Measurements from ENCODE around the gene HPSE2. TPM values are rescaled to one million over a fixed set of nuclear protein-coding genes. Genes with fewer than 3 reads are reported as not detected.

The HPSE2 gene
- total and polyA plus RNA-seq, 2 of the 8 experiments (the other 6 are each of a cell fraction or from before 2014, with no cell fraction given) = 0.41 to 0.58 TPM

GRCh38 chr10:98563811-98564210 is 671.8 kb downstream of the HPSE2 start:
- H2BK12ac ChIP-seq (ENCODE audit: low read depth, low read length) = no peak overlapping the region
- no peak overlapping the region for H3K4me2 ChIP-seq (ENCODE audit: insufficient read depth in 1 of 2, low read depth in 2 of 2, low read length in 2 of 2)
- H4K5ac ChIP-seq (ENCODE audit: insufficient read length, low read depth, low read length) = no peak overlapping the region
- H3K79me2 ChIP-seq (ENCODE audit: control insufficient read depth in 1 of 2, insufficient read depth in 2 of 2, low read length in 2 of 2) = no peaks in the 10 kb centered on the region
- DNase-seq (ENCODE audit: low read depth in 1 of 2, low spot score in 2 of 2) (no peak), FAIRE-seq (no peak)
- no peak overlapping the region for H3K23ac ChIP-seq (ENCODE audit: insufficient read length)
- no peaks in the 10 kb centered on the region for H3K9me3 ChIP-seq (ENCODE audit: insufficient read depth in 2 of 2, low read depth in 1 of 2, low read length in 1 of 2)
- no peak overlapping the region for H2BK20ac ChIP-seq (ENCODE audit: low read length)
- H2BK15ac ChIP-seq (ENCODE audit: low read length) = no peak overlapping the region
- H2AFZ ChIP-seq (ENCODE audit: low read length) = no peak overlapping the region
- ChIA-PET POLR2A (ENCODE audit: partially characterized antibody) (no interaction called here), CTCF (ENCODE audit: partially characterized antibody) (interaction anchor here (0.7 kb wide), 1 partner anchor 346 kb away, joined by 3 read pairs; no protein-coding TSS in a partner anchor)
- no peak overlapping the region for H4K91ac ChIP-seq (replicated peaks; ENCODE audit: insufficient read length, low read length)
- H3K23me2 ChIP-seq (ENCODE audit: low read depth, low read length) = no peaks in the 10 kb centered on the region
- H2BK120ac ChIP-seq (replicated peaks; ENCODE audit: low read depth, low read length) = no peak overlapping the region
- no peak overlapping the region for H3K27ac ChIP-seq (ENCODE audit: low read depth, low read length)
- H3K36me3 ChIP-seq (ENCODE audit: control insufficient read depth in 2 of 4, insufficient read depth in 4 of 4, low read length in 3 of 4) = no peaks in the 10 kb centered on the region
- WGBS, 2 experiments (ENCODE audit: extremely low coverage in 1 of 2, insufficient coverage in 1 of 2, insufficient read length in 1 of 2, insufficient replicate concordance in 2 of 2, low coverage in 1 of 2, low lambda C conversion rate in 2 of 2, missing lambda C conversion rate in 1 of 2) = 94% methylated on average over 2 of the region's 2 CpGs; no CpG with 5 or more reads in 1 of the 2 experiments
- H2AK5ac ChIP-seq (ENCODE audit: low read depth, low read length) = no peak overlapping the region
- H4K8ac ChIP-seq (ENCODE audit: extremely low read depth, insufficient read depth, low read length) = no peak overlapping the region
- no peak overlapping the region for H3K4ac ChIP-seq (replicated peaks; ENCODE audit: insufficient read length, low read depth, low read length)
- H3K18ac ChIP-seq (ENCODE audit: extremely low read depth, low read length) = no peak overlapping the region
- H3K79me1 ChIP-seq (ENCODE audit: low read depth, low read length) = no peaks in the 10 kb centered on the region
- H3K14ac ChIP-seq (ENCODE audit: insufficient read length) = no peak overlapping the region
- H2BK5ac ChIP-seq (ENCODE audit: low read depth, low read length) = no peak overlapping the region
- H3K4me3 ChIP-seq (ENCODE audit: extremely low read depth in 1 of 4, insufficient read depth in 2 of 4, low read depth in 3 of 4, low read length in 4 of 4) = no peak overlapping the region
- H3K27me3 ChIP-seq (replicated peaks in 1 of 4; ENCODE audit: control insufficient read depth in 3 of 4, extremely low read depth in 1 of 4, insufficient read depth in 3 of 4, low read length in 3 of 4) = no peaks in the 10 kb centered on the region
- no peaks in the 10 kb centered on the region for H4K20me1 ChIP-seq (replicated peaks in 1 of 2; ENCODE audit: control insufficient read depth in 1 of 2, insufficient read depth in 2 of 2, low read length in 2 of 2)
- no peak overlapping the region for H3K9ac ChIP-seq (replicated peaks in 1 of 4; ENCODE audit: extremely low read depth in 1 of 4, low read depth in 3 of 4, low read length in 3 of 4)
- no peaks in the 10 kb centered on the region for H3K4me1 ChIP-seq (replicated peaks in 1 of 4; ENCODE audit: control insufficient read depth in 3 of 4, insufficient read depth in 4 of 4, low read length in 3 of 4)
- H3K56ac ChIP-seq (replicated peaks; ENCODE audit: insufficient read length, low read depth, low read length) = no peak overlapping the region
- no peak for TF ChIP-seq TEAD4 (IDR thresholded peaks at IDR 0.05; ENCODE audit: low read depth, low read length)

Measured in H1 (cell line).